ENCODE data around the gene TBC1D22A. TPM values are rescaled to one million over a fixed set of nuclear protein-coding genes. Genes with fewer than 3 reads are reported as not detected.

The TBC1D22A gene
- total and polyA plus RNA-seq, 4 experiments from 2014 or later: 20.6 to 49.2 (median 36.7) TPM

DNA sequence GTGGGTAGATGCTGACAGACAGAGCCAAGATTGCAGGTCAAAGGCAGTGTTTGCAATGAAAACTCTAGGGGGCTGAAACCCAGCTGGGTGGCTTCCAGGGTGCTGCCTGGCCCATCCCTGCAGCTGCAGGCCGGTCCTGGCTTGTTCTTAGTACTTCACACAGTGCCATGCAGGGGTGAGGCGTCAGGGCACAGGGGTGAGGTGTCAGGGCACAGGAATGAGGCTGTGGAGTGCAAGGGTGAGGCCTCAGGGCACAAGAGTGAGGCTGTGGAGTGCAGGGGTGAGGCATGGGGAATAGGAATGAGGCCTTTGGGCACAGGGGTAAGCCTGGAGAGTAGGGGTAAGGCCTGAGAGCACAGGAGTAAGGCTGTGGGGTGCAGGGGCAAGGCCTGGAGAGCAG, 337.6 kb downstream of the TBC1D22A start:
- Histone ChIP-seq H3K4me1 (ENCODE audit: insufficient read depth, low read length) (no peaks in the 10 kb centered on the region), H3K9me3 (ENCODE audit: control insufficient read depth in 1 of 2, low read length in 2 of 2) (no peaks in the 10 kb centered on the region), H3K36me3 (ENCODE audit: insufficient read depth, low read length) (no peaks in the 10 kb centered on the region), H3K27ac (ENCODE audit: low read depth, low read length) (no peak overlapping the region), H3K4me3 (ENCODE audit: low read length in 2 of 2) (no peak overlapping the region), H3K27me3 (ENCODE audit: insufficient read depth, low read length) (no peaks in the 10 kb centered on the region)
- Mint-ChIP-seq H3K36me3 (peaks cover 9 to 10% of the 10 kb centered on the region in 2 donors), H3K27me3 (no peaks in the 10 kb centered on the region), H3K4me3 (no peak overlapping the region), H3K9me3 (no peaks in the 10 kb centered on the region), H3K4me1 (peaks cover 2 to 14% (median 4%) of the 10 kb centered on the region in 4 donors), H3K27ac (peak overlapping the region in 1 of 7 donors; percentile 61)
- CTCF ChIA-PET (ENCODE audit: partially characterized antibody): no interaction called here
- POLR2A ChIA-PET (ENCODE audit: partially characterized antibody): no interaction called here
- intact Hi-C loops (cut with micrococcal nuclease): no loop called here
- no peak for DNase-seq

DNA sequence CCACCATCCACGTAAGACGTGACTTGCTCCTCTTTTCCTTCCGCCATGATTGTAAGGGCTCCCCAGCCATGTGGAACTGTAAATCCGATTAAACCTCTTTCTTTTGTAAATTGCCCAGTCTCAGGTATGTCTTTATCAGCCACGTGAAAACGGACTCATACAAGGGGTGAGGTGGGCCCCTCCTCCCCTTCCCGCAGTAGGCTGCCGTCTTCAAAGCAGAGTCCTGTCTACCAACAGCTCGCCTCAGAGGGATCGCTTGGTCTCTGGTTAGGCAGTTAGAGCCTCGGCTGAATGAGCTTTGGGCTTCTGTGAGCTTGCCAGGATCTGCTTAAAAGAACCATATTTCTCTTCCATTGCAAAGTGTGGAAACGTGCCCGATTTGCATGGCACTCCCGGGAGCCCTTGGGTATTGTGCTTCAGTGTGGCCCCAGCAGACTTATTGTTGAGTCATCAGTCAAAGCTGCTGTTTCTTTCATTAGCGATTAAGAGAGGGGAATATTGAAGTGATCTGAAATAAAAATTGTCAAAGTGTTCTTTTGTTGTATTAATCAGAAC, 338.3 kb downstream of the TBC1D22A start:
- H3K36me3 ChIP-seq (ENCODE audit: insufficient read depth, low read length): no peaks in the 10 kb centered on the region
- H3K9me3 ChIP-seq (ENCODE audit: control insufficient read depth in 1 of 2, low read length in 2 of 2): no peaks in the 10 kb centered on the region
- ChIA-PET POLR2A (ENCODE audit: partially characterized antibody) (no interaction called here), CTCF (ENCODE audit: partially characterized antibody) (no interaction called here)
- intact Hi-C loops (cut with micrococcal nuclease): no loop called here
- no peaks in the 10 kb centered on the region for H3K4me1 ChIP-seq (ENCODE audit: insufficient read depth, low read length)
- Mint-ChIP-seq H3K27me3 (no peaks in the 10 kb centered on the region), H3K27ac (no peak overlapping the region), H3K4me1 (peaks cover 0 to 13% (median 4%) of the 10 kb centered on the region in 4 donors), H3K9me3 (no peaks in the 10 kb centered on the region), H3K36me3 (peaks cover 8 to 10% of the 10 kb centered on the region in 2 donors), H3K4me3 (no peak overlapping the region)
- no peaks in the 10 kb centered on the region for H3K27me3 ChIP-seq (ENCODE audit: insufficient read depth, low read length)
- DNase-seq: no peak
- H3K4me3 ChIP-seq (ENCODE audit: low read length in 2 of 2): no peak overlapping the region
- no peak overlapping the region for H3K27ac ChIP-seq (ENCODE audit: low read depth, low read length)

DNA sequence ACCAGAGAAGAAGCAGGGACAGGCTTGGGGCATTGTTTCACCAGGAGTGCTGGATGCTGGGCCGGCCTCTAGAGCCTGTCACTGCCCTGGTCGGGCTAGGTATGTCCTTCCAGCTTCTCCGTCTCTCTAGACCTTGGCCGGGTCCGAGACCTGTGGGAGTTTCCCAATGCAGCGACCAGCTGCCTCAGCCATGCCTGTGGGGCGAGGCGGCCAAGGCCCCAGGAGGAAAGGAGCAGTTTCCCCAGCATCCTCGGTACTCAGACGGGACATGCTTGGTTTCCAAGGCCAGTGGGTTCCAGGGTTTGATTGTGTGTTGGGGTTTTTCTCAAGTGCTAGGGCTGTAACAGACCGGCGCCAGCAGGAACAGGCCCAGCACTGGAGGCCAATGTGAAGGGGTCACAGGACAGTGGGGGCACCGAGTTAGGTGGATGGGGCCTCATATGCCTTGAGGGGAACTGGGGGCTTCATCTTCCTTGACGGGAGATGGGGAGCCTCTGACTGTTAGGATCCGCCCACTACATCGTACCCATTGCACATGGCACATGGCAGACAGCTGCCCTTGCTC, 339.0 kb downstream of the TBC1D22A start:
- DNase-seq: no peak
- H3K4me3 Mint-ChIP-seq: no peak overlapping the region
- Histone ChIP-seq H3K9me3 (ENCODE audit: control insufficient read depth in 1 of 2, low read length in 2 of 2) (no peaks in the 10 kb centered on the region), H3K36me3 (ENCODE audit: insufficient read depth, low read length) (no peaks in the 10 kb centered on the region), H3K27me3 (ENCODE audit: insufficient read depth, low read length) (no peaks in the 10 kb centered on the region), H3K27ac (ENCODE audit: low read depth, low read length) (no peak overlapping the region), H3K4me1 (ENCODE audit: insufficient read depth, low read length) (no peaks in the 10 kb centered on the region), H3K4me3 (ENCODE audit: low read length in 2 of 2) (no peak overlapping the region)
- peaks cover 7 to 8% of the 10 kb centered on the region in 2 donors for H3K36me3 Mint-ChIP-seq
- peaks cover 0 to 13% (median 1%) of the 10 kb centered on the region in 4 donors for H3K4me1 Mint-ChIP-seq
- no peaks in the 10 kb centered on the region for H3K27me3 Mint-ChIP-seq
- ChIA-PET POLR2A (ENCODE audit: partially characterized antibody) (no interaction called here), CTCF (ENCODE audit: partially characterized antibody) (no interaction called here)
- peak overlapping the region in 2 of 7 donors; percentile 23 to 61 for H3K27ac Mint-ChIP-seq
- no peaks in the 10 kb centered on the region for H3K9me3 Mint-ChIP-seq
- intact Hi-C loops (cut with micrococcal nuclease): no loop called here

DNA sequence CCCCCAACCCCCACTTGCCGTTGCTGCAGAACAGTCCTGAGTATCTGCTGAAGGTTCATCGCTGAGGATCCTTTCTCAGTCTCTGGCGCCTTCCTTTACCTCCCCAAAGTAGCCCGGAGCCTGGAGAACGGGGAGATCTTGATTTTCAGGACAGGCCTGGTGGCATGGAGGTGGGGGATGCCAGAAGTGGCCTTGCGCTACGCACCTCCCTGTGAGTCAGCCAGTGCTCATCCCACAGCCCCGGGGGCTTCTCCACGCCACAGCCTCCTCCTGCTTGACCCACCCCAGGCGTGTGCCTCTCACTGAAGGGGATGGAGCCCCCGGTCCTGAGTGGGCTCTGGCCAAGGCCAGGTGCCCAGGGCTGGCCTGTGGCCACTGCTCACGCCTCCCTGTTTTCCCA, 339.6 kb downstream of the TBC1D22A start:
- H3K4me3 Mint-ChIP-seq: no peak overlapping the region
- Histone ChIP-seq H3K9me3 (ENCODE audit: control insufficient read depth in 1 of 2, low read length in 2 of 2) (no peaks in the 10 kb centered on the region), H3K36me3 (ENCODE audit: insufficient read depth, low read length) (no peaks in the 10 kb centered on the region), H3K27me3 (ENCODE audit: insufficient read depth, low read length) (no peaks in the 10 kb centered on the region), H3K4me3 (ENCODE audit: low read length in 2 of 2) (no peak overlapping the region), H3K27ac (ENCODE audit: low read depth, low read length) (no peak overlapping the region), H3K4me1 (ENCODE audit: insufficient read depth, low read length) (no peaks in the 10 kb centered on the region)
- H3K27ac Mint-ChIP-seq: no peak overlapping the region
- ChIA-PET CTCF (ENCODE audit: partially characterized antibody) (no interaction called here), POLR2A (ENCODE audit: partially characterized antibody) (no interaction called here)
- no peak for DNase-seq
- H3K4me1 Mint-ChIP-seq: peaks cover 0 to 13% (median 2%) of the 10 kb centered on the region in 4 donors
- intact Hi-C loops (cut with micrococcal nuclease): no loop called here
- H3K36me3 Mint-ChIP-seq: peaks cover 7 to 8% of the 10 kb centered on the region in 2 donors
- H3K27me3 Mint-ChIP-seq: no peaks in the 10 kb centered on the region
- H3K9me3 Mint-ChIP-seq: no peaks in the 10 kb centered on the region

DNA sequence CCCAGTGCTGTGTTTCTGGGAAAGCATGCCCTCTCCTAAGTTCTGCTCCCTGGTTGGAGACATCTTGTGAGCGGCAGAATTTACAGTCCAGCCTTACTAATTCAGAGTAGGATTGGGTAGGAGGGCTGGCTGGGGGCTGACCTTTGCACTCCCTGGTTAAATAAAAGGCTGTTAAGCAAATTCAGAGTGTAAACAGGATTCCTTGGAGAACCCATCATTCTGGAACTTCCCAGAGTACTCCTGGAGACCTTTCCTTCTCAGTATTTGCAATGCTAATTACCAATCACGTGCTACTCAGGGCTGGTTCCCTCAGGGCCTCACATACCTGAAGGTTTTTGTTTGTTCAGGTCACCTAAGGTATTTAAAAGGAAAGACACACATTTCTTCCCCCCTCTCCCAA, 340.2 kb downstream of the TBC1D22A start:
- intact Hi-C loops (cut with micrococcal nuclease): no loop called here
- Histone ChIP-seq H3K4me1 (ENCODE audit: insufficient read depth, low read length) (no peaks in the 10 kb centered on the region), H3K27ac (ENCODE audit: low read depth, low read length) (no peak overlapping the region), H3K9me3 (ENCODE audit: control insufficient read depth in 1 of 2, low read length in 2 of 2) (no peaks in the 10 kb centered on the region), H3K4me3 (ENCODE audit: low read length in 2 of 2) (no peak overlapping the region), H3K36me3 (ENCODE audit: insufficient read depth, low read length) (no peaks in the 10 kb centered on the region), H3K27me3 (ENCODE audit: insufficient read depth, low read length) (no peaks in the 10 kb centered on the region)
- Mint-ChIP-seq H3K4me3 (no peak overlapping the region), H3K27me3 (no peaks in the 10 kb centered on the region), H3K27ac (no peak overlapping the region), H3K9me3 (no peaks in the 10 kb centered on the region), H3K36me3 (peaks cover 7 to 8% of the 10 kb centered on the region in 2 donors), H3K4me1 (peaks cover 0 to 13% (median 2%) of the 10 kb centered on the region in 4 donors)
- CTCF ChIA-PET (ENCODE audit: partially characterized antibody): no interaction called here
- no peak for DNase-seq
- POLR2A ChIA-PET (ENCODE audit: partially characterized antibody): no interaction called here

DNA sequence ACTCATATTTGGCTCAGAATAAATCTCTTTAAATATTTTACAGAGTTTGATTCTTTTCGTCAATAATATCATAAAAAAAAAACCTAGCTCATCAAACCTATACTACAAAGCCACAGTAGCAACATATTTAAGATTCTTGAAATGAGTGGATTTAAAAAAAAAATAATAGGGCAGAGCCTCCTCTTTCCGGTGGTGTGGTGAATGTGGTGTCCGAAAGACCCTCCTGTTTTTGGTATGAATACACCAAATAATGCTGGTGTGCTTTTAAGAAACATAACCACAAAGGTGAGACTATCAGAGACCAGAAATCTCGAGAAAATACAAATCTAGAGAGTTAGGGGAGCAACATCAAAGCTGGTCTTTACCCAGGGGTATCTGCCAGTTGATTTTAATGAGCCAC, 342.6 kb downstream of the TBC1D22A start:
- POLR2A ChIA-PET (ENCODE audit: partially characterized antibody): no interaction called here
- H3K36me3 Mint-ChIP-seq: peaks cover 8 to 11% of the 10 kb centered on the region in 2 donors
- Histone ChIP-seq H3K9me3 (ENCODE audit: control insufficient read depth in 1 of 2, low read length in 2 of 2) (no peaks in the 10 kb centered on the region), H3K27ac (ENCODE audit: low read depth, low read length) (no peak overlapping the region), H3K36me3 (ENCODE audit: insufficient read depth, low read length) (no peaks in the 10 kb centered on the region), H3K4me1 (ENCODE audit: insufficient read depth, low read length) (no peaks in the 10 kb centered on the region), H3K27me3 (ENCODE audit: insufficient read depth, low read length) (no peaks in the 10 kb centered on the region), H3K4me3 (ENCODE audit: low read length in 2 of 2) (no peak overlapping the region)
- CTCF ChIA-PET (ENCODE audit: partially characterized antibody): no interaction called here
- no peaks in the 10 kb centered on the region for H3K9me3 Mint-ChIP-seq
- H3K4me3 Mint-ChIP-seq: no peak overlapping the region
- peak overlapping the region in 1 of 7 donors; percentile 65 for H3K27ac Mint-ChIP-seq
- DNase-seq: no peak
- H3K4me1 Mint-ChIP-seq: peaks cover 0 to 10% (median 2%) of the 10 kb centered on the region in 4 donors
- intact Hi-C loops (cut with micrococcal nuclease): no loop called here
- no peaks in the 10 kb centered on the region for H3K27me3 Mint-ChIP-seq

DNA sequence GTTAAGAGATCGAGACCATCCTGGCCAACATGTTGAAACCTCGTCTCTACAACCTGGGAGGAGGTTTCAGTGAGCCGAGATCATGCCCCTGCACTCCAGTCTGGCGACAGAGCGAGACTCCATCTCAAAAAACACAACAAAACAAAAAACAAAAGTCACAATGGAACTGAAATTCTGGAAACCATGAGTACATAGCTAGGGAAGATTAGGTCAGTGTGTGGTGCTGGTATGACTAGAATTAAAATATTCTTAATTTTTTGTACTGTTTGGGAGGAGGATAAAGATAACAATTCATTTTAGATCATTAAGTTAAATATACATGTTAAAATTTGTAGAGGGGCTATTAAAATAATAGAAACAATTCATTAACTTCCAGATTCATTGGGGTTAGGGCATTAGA, 344.4 kb downstream of the TBC1D22A start:
- Histone ChIP-seq H3K36me3 (ENCODE audit: insufficient read depth, low read length) (peaks cover 3% of the 10 kb centered on the region), H3K27ac (ENCODE audit: low read depth, low read length) (no peak overlapping the region), H3K27me3 (ENCODE audit: insufficient read depth, low read length) (no peaks in the 10 kb centered on the region), H3K4me1 (ENCODE audit: insufficient read depth, low read length) (no peaks in the 10 kb centered on the region), H3K4me3 (ENCODE audit: low read length in 2 of 2) (no peak overlapping the region), H3K9me3 (ENCODE audit: control insufficient read depth in 1 of 2, low read length in 2 of 2) (no peaks in the 10 kb centered on the region)
- Mint-ChIP-seq H3K9me3 (no peaks in the 10 kb centered on the region), H3K4me1 (peaks cover 0 to 2% (median under 1%) of the 10 kb centered on the region in 4 donors), H3K4me3 (no peak overlapping the region), H3K36me3 (peaks cover 11 to 15% of the 10 kb centered on the region in 2 donors), H3K27ac (no peak overlapping the region), H3K27me3 (no peaks in the 10 kb centered on the region)
- ChIA-PET CTCF (ENCODE audit: partially characterized antibody) (no interaction called here), POLR2A (ENCODE audit: partially characterized antibody) (no interaction called here)
- no peak for DNase-seq
- intact Hi-C loops (cut with micrococcal nuclease): no loop called here

Data from CD4-positive, alpha-beta memory T cell (primary cell).